Frontal cortex (tissue), 4 donors: ENCODE results near the gene DCST2. TPM values are rescaled to one million over a fixed set of nuclear protein-coding genes. Genes with fewer than 3 reads are reported as not detected.

ENCODE experiments used
- DNase-seq, 2 donors: peaks; one replicate each; pipeline ENCODE4 v3.0.0; 2012; ENCODE audit warnings: low spot score in 2 of 2
- FAIRE-seq: peaks from 2 replicates; lab custom pipeline; 2012; peaks lifted over from hg19 to GRCh38; lab: Jason Lieb, UNC
- small RNA-seq: library from RNA; depleted of rRNA; stranded (forward); fragments of <200 nt; gene quantifications from one replicate; pipeline ENCODE3, GENCODE V24; 2014
- total RNA-seq: library from RNA; depleted of rRNA; stranded (reverse); fragments of >200 nt; gene quantifications from one replicate; pipeline ENCODE4 v1.2.3, GENCODE V29; 2014
- donor health status: control.
- donor health status: control.
- donor health status: control.

The DCST2 gene
- total RNA-seq, 1 donor from 2014 or later = under 0.01 TPM

GRCh38 chr1:154970631-154971340, 62.8 kb downstream of the DCST2 start, which contains the start of gene SHC1:
Gene SHC1, minus strand, starts transcription at chr1:154970747. Its CDS starts 221 bp downstream, at chr1:154970526.
- FAIRE-seq (no peak), DNase-seq (peak; percentile 63 to 92)

- DNase-seq (no peak), FAIRE-seq (no peak)
Measured at GRCh38 chr1:154969860-154970452, 63.6 kb downstream of the DCST2 start.

- no peak for DNase-seq
- FAIRE-seq = no peak
Measured at GRCh38 chr1:154969246-154969645, 64.3 kb downstream of the DCST2 start.

- FAIRE-seq = no peak
- DNase-seq = no peak
Measured at GRCh38 chr1:154968731-154969130, 64.8 kb downstream of the DCST2 start.

Small RNAs within 50 kb of the gene (small RNA-seq; reads per million reads assigned to genes)
- not detected for gene MIR4258

Other genes starting within 250 kb of the DCST2 start
- gene KCNN3, start 163.5 kb downstream of the DCST2 start, total RNA-seq = 2.4 TPM
- 10.2 TPM for gene PMVK, start 97.1 kb downstream of the DCST2 start, total RNA-seq
- gene PBXIP1, start 77.7 kb downstream of the DCST2 start, total RNA-seq = 15.1 TPM
- 9.4 TPM for gene PYGO2, start 72.0 kb downstream of the DCST2 start, total RNA-seq
- 6.9 TPM for gene SHC1, start 63.0 kb downstream of the DCST2 start, total RNA-seq
- 12.6 TPM for gene CKS1B, start 59.1 kb downstream of the DCST2 start, total RNA-seq
- gene FLAD1, start 50.4 kb downstream of the DCST2 start, total RNA-seq = 17.9 TPM
- 1.2 TPM for gene LENEP, start 40.2 kb downstream of the DCST2 start, total RNA-seq
- gene ZBTB7B, start 31.0 kb downstream of the DCST2 start, total RNA-seq = 0.82 TPM
- gene DCST1, start within 50 bp of the DCST2 start, total RNA-seq = not detected
- 11.8 TPM for gene ADAM15, start 17.5 kb upstream of the DCST2 start, total RNA-seq
- 0.82 TPM for gene EFNA4, start 30.0 kb upstream of the DCST2 start, total RNA-seq
- gene EFNA3, start 45.1 kb upstream of the DCST2 start, total RNA-seq = 9.8 TPM
- 4.1 TPM for gene EFNA1, start 94.1 kb upstream of the DCST2 start, total RNA-seq
- gene SLC50A1, start 102.1 kb upstream of the DCST2 start, total RNA-seq = 4.9 TPM
- 15.1 TPM for gene DPM3, start 106.8 kb upstream of the DCST2 start, total RNA-seq
- 74.6 TPM for gene KRTCAP2, start 139.5 kb upstream of the DCST2 start, total RNA-seq
- gene TRIM46, start 140.1 kb upstream of the DCST2 start, total RNA-seq = 21.2 TPM
- gene THBS3, start 174.1 kb upstream of the DCST2 start, total RNA-seq = 7.7 TPM
- 13.9 TPM for gene MTX1, start 174.9 kb upstream of the DCST2 start, total RNA-seq
- gene ENTREP3, start 221.7 kb upstream of the DCST2 start, total RNA-seq = 2.9 TPM
- 19.2 TPM for gene SCAMP3, start 228.6 kb upstream of the DCST2 start, total RNA-seq
- 25.3 TPM for gene CLK2, start 239.7 kb upstream of the DCST2 start, total RNA-seq
- gene HCN3, start 243.7 kb upstream of the DCST2 start, total RNA-seq = 11.8 TPM